Measurements from ENCODE around the gene TSHZ2.

- no peak for TF ChIP-seq POLR2A (IDR thresholded peaks at IDR 0.05; ENCODE audit: low read depth, low read length)
- no peak for TF ChIP-seq CTCF (conservative IDR thresholded peaks at IDR 0.05; ENCODE audit: low read depth, low read length)
- no peak for TF ChIP-seq MXI1 (IDR thresholded peaks at IDR 0.05; ENCODE audit: borderline replicate concordance, low read depth, low read length)
- no peak for TF ChIP-seq CEBPB (IDR thresholded peaks at IDR 0.05; ENCODE audit: low read depth, low read length)
- TF ChIP-seq, protein P1, sequence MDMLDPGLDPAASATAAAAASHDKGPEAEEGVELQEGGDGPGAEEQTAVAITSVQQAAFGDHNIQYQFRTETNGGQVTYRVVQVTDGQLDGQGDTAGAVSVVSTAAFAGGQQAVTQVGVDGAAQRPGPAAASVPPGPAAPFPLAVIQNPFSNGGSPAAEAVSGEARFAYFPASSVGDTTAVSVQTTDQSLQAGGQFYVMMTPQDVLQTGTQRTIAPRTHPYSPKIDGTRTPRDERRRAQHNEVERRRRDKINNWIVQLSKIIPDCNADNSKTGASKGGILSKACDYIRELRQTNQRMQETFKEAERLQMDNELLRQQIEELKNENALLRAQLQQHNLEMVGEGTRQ (IDR thresholded peaks at IDR 0.05; ENCODE audit: low read depth, low read length) = no peak
- TF ChIP-seq FOS (IDR thresholded peaks at IDR 0.05; ENCODE audit: low read depth, low read length) = no peak
These were observed 182.4 kb downstream of the TSHZ2 start for GRCh38 chr20:53154540-53154939.

Measured in IMR-90 (cell line).